Naive thymus-derived CD8-positive, alpha-beta T cell (primary cell): ENCODE data around the gene CHD9. TPM values are rescaled to one million over a fixed set of nuclear protein-coding genes. Genes with fewer than 3 reads are reported as not detected.
"Not testable (repeated sequence)": the region's sequence is repeated elsewhere in the genome, so short reads cannot be mapped to it uniquely, and the experiment has no call there.

ENCODE experiments used
- ATAC-seq, 2 donors: fragments of 150-1000 bp; cut with Tn5 transposase in 1 of 2; sonication (Bioruptor Pico), chemical (Tn5 transposase) in 1 of 2; 1 replicate in 1 of 2; 2 replicates in 1 of 2; pipeline ENCODE4 v1.10.0; 2021; ENCODE audit warnings: mild to moderate bottlenecking in 2 of 2, moderate library complexity in 2 of 2
- POLR2A ChIA-PET: fragments of 350-600 bp; sonication (Branson Sonifier 250); formaldehyde crosslinking; loops from one replicate; lab custom pipeline; 2021; ENCODE audit warnings: antibody characterized with exemption; lab: Charles Lee
- DNase-seq, 10 donors: peaks; one replicate each; pipeline versions ENCODE4 v3.0.0 to v3.0.0-alpha.2; 2020 to 2022
- H3K27ac Mint-ChIP-seq, 10 donors: one replicate each; pipeline ENCODE4 v1.8.0; 2020 to 2022; ENCODE audit warnings: mild to moderate bottlenecking in 10 of 10, mixed read lengths in 10 of 10, moderate library complexity in 4 of 10, inconsistent platforms in 1 of 10
- H3K27me3 Mint-ChIP-seq, 5 donors: one replicate each; pipeline ENCODE4 v1.8.0; 2021 to 2022; ENCODE audit warnings: mixed read lengths in 5 of 5
- H3K36me3 Mint-ChIP-seq, 3 donors: one replicate each; pipeline ENCODE4 v1.8.0; 2020 to 2022; ENCODE audit warnings: mixed read lengths in 3 of 3, mild to moderate bottlenecking in 2 of 3, inconsistent platforms in 1 of 3
- H3K4me1 Mint-ChIP-seq, 4 donors: one replicate each; pipeline ENCODE4 v1.8.0; 2021 to 2022; ENCODE audit warnings: mixed read lengths in 4 of 4
- H3K4me3 Mint-ChIP-seq, 10 donors: one replicate each; pipeline ENCODE4 v1.8.0; 2020 to 2022; ENCODE audit warnings: mild to moderate bottlenecking in 10 of 10, mixed read lengths in 10 of 10, moderate library complexity in 6 of 10, inconsistent platforms in 1 of 10
- H3K9me3 Mint-ChIP-seq, 9 donors: one replicate each; pipeline ENCODE4 v1.8.0; 2020 to 2022; ENCODE audit warnings: mixed read lengths in 9 of 9, mild to moderate bottlenecking in 3 of 9, inconsistent platforms in 1 of 9, moderate library complexity in 1 of 9
- polyA plus RNA-seq, 3 donors: library from polyadenylated mRNA; unstranded; fragments of 300-500 nt; fragmentation: Illumina TruSeq; gene quantifications; one replicate each; pipeline ENCODE4 v1.2.3, GENCODE V29; 2021
- total RNA-seq, 8 experiments: library from RNA in 2 of 8; stranded (reverse) in 2 of 8; gene quantifications; one replicate each; pipeline ENCODE4 v1.2.3 and lab custom pipeline; 2021 to 2026

The CHD9 gene
- total and polyA plus RNA-seq, 5 experiments from 2014 or later: 18.4 to 42.6 (median 28.8) TPM

DNA sequence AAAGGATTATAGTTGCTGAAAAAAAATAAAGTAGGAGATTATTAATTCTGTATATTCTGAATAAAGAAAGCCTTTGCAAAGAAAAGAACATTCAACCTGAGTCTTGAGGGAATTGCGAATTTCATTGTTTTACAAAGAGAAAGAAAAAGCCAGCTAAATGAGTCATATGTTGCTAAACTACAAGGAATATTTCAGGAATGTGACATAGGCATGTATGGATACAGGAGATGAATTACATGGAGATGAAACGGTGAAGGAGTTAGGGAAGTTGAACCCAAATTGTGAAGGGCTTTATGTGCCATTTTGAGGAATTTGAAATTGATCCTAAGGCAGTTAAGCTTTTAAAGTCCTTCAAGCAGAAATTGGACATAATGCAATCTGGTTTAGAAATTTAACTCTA, 202.2 kb downstream of the CHD9 start:
- DNase-seq (no peak), ATAC-seq (no peak)
- H3K27ac Mint-ChIP-seq: no peak overlapping the region
- POLR2A ChIA-PET: interaction anchor here (0.5 kb wide), 1 partner anchor 14 kb away, joined by 3 read pairs; no protein-coding TSS in a partner anchor
- H3K27me3 Mint-ChIP-seq: no peaks in the 10 kb centered on the region
- H3K4me1 Mint-ChIP-seq: no peaks in the 10 kb centered on the region
- H3K4me3 Mint-ChIP-seq: no peak overlapping the region
- peaks cover 19 to 69% (median 63%) of the 10 kb centered on the region in 3 donors for H3K36me3 Mint-ChIP-seq
- peaks cover 0 to 4% (median 0%) of the 10 kb centered on the region in 9 donors for H3K9me3 Mint-ChIP-seq

GRCh38 chr16:53258809-53259208, 204.0 kb downstream of the CHD9 start:
- POLR2A ChIA-PET: no interaction called here
- Mint-ChIP-seq H3K4me3 (no peak overlapping the region), H3K9me3 (peaks cover 0 to 4% (median 0%) of the 10 kb centered on the region in 9 donors), H3K27ac (no peak overlapping the region), H3K27me3 (no peaks in the 10 kb centered on the region), H3K36me3 (peaks cover 19 to 64% (median 63%) of the 10 kb centered on the region in 3 donors), H3K4me1 (no peaks in the 10 kb centered on the region)
- DNase-seq (no peak), ATAC-seq (no peak)

DNA sequence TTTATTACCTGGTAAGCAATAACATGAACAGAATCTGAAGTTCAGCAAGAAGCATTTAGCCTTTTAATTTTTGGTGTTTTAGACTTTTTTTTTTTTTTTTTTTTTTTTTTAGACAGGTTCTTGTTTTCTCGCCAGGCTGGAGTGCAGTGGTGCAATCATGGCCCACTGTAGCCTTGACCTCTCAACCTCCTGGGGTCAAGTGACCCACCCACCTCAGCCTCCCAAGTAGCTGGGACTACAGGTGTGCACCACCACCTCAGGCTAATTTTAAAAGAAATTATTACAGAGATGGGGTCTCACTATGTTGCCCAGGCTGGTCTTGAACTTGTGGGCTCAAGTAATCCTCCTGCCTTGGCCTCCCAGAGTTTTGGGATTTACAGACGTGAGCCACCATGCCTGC, 206.5 kb downstream of the CHD9 start:
- Mint-ChIP-seq H3K27ac (no peak overlapping the region), H3K36me3 (peaks cover 14 to 57% (median 50%) of the 10 kb centered on the region in 3 donors), H3K4me3 (no peak overlapping the region), H3K27me3 (no peaks in the 10 kb centered on the region), H3K4me1 (peaks cover 0 to 2% (median 0%) of the 10 kb centered on the region in 4 donors), H3K9me3 (peaks cover 0 to 4% (median 0%) of the 10 kb centered on the region in 9 donors)
- DNase-seq (no peak), ATAC-seq (no peak)
- POLR2A ChIA-PET: no interaction called here

GRCh38 chr16:53262645-53263044, 207.9 kb downstream of the CHD9 start:
- peaks cover 9 to 47% (median 36%) of the 10 kb centered on the region in 3 donors for H3K36me3 Mint-ChIP-seq
- DNase-seq: no peak
- no peak overlapping the region for H3K27ac Mint-ChIP-seq
- no peaks in the 10 kb centered on the region for H3K27me3 Mint-ChIP-seq
- H3K9me3 Mint-ChIP-seq: peaks cover 0 to 4% (median 0%) of the 10 kb centered on the region in 9 donors
- POLR2A ChIA-PET: no interaction called here
- ATAC-seq: no peak
- peaks cover 0 to 2% (median 0%) of the 10 kb centered on the region in 4 donors for H3K4me1 Mint-ChIP-seq
- no peak overlapping the region for H3K4me3 Mint-ChIP-seq

GRCh38 chr16:53266156-53266555, 211.4 kb downstream of the CHD9 start:
- ATAC-seq: no peak
- H3K36me3 Mint-ChIP-seq: peaks cover 8 to 45% (median 20%) of the 10 kb centered on the region in 3 donors
- no peaks in the 10 kb centered on the region for H3K9me3 Mint-ChIP-seq
- no peaks in the 10 kb centered on the region for H3K27me3 Mint-ChIP-seq
- H3K27ac Mint-ChIP-seq: no peak overlapping the region
- no peak overlapping the region for H3K4me3 Mint-ChIP-seq
- POLR2A ChIA-PET: no interaction called here
- H3K4me1 Mint-ChIP-seq: peaks cover 0 to 2% (median 0%) of the 10 kb centered on the region in 4 donors
- no peak for DNase-seq

GRCh38 chr16:53278498-53278897, 223.7 kb downstream of the CHD9 start:
- POLR2A ChIA-PET, H3K4me1 Mint-ChIP-seq, H3K27me3 Mint-ChIP-seq, H3K27ac Mint-ChIP-seq, H3K9me3 Mint-ChIP-seq, ATAC-seq, H3K4me3 Mint-ChIP-seq, DNase-seq: not testable (repeated sequence)
- peaks cover 0 to 13% (median 6%) of the 10 kb centered on the region in 3 donors for H3K36me3 Mint-ChIP-seq

DNA sequence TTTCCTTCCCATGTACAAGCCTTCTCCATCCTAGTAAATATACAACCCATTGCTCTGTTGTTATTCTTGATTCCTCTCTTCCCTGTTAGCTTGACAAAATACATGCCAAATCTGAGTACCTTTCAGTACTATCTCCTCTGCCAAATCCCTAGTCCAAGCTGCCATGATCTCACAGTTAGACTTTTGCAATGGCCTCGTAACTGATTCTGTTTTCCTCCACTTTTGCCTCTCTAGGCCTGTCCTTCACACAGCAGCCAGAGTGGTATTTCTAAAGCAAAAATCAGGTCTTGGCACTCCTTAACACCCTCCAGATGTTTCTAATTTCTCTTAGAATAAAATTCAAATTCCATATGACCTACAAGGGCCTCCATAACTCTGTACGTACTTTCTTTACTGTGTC, 226.5 kb downstream of the CHD9 start:
- Mint-ChIP-seq H3K36me3 (peaks cover 0 to 6% (median under 1%) of the 10 kb centered on the region in 3 donors), H3K4me1 (no peaks in the 10 kb centered on the region), H3K27ac (no peak overlapping the region), H3K27me3 (no peaks in the 10 kb centered on the region), H3K4me3 (no peak overlapping the region), H3K9me3 (peaks cover 0 to 7% (median 0%) of the 10 kb centered on the region in 9 donors)
- POLR2A ChIA-PET: no interaction called here
- ATAC-seq (no peak), DNase-seq (no peak)

- ATAC-seq (no peak), DNase-seq (no peak)
- H3K4me3 Mint-ChIP-seq: no peak overlapping the region
- H3K9me3 Mint-ChIP-seq: peaks cover 0 to 7% (median 0%) of the 10 kb centered on the region in 9 donors
- no peak overlapping the region for H3K27ac Mint-ChIP-seq
- POLR2A ChIA-PET: no interaction called here
- H3K27me3 Mint-ChIP-seq: no peaks in the 10 kb centered on the region
- H3K4me1 Mint-ChIP-seq: no peaks in the 10 kb centered on the region
- H3K36me3 Mint-ChIP-seq: peaks cover 0 to 9% (median 3%) of the 10 kb centered on the region in 3 donors
These were observed 227.1 kb downstream of the CHD9 start for GRCh38 chr16:53281859-53282258.

GRCh38 chr16:53282328-53282727, 227.5 kb downstream of the CHD9 start:
- H3K4me3 Mint-ChIP-seq: no peak overlapping the region

GRCh38 chr16:53282975-53283946, 228.5 kb downstream of the CHD9 start:
- peaks cover 0 to 2% (median 0%) of the 10 kb centered on the region in 9 donors for H3K9me3 Mint-ChIP-seq
- H3K27me3 Mint-ChIP-seq: no peaks in the 10 kb centered on the region
- no peak overlapping the region for H3K4me3 Mint-ChIP-seq
- peak in 3 of 10 donors; percentile 6 to 15 (median 14) for DNase-seq
- H3K36me3 Mint-ChIP-seq: peaks cover 4 to 20% (median 12%) of the 10 kb centered on the region in 3 donors
- no peaks in the 10 kb centered on the region for H3K4me1 Mint-ChIP-seq
- POLR2A ChIA-PET: no interaction called here
- H3K27ac Mint-ChIP-seq: no peak overlapping the region
- ATAC-seq: no peak

More at GRCh38 chr16:53282328-53282727, 227.5 kb downstream of the CHD9 start:
- Mint-ChIP-seq H3K36me3 (peaks cover 0 to 13% (median 5%) of the 10 kb centered on the region in 3 donors), H3K9me3 (peaks cover 0 to 7% (median 0%) of the 10 kb centered on the region in 9 donors), H3K27me3 (no peaks in the 10 kb centered on the region), H3K4me1 (no peaks in the 10 kb centered on the region), H3K27ac (no peak overlapping the region)
- DNase-seq (no peak), ATAC-seq (no peak)
- POLR2A ChIA-PET: no interaction called here

DNA sequence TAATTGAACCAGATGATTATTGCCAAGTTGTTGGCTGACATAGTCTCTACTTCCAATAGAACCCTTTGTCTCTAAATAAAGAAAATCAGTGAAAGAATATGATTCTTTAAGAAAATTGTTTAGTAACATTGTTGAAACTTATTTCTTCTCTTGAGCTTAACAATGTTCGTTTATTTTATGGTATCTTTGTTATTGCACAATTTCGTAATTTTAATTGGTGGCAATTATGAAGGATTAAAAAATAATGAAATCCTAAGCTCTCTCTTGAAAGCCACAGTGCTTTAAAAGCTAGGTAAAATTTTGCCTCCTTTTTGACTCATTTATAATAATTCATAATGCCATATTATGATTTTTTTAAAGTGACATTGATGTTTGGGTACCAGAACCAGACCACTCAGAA, 230.4 kb downstream of the CHD9 start:
- H3K27ac Mint-ChIP-seq: no peak overlapping the region

GRCh38 chr16:53290520-53290919, 235.7 kb downstream of the CHD9 start:
- Mint-ChIP-seq H3K4me3 (no peak overlapping the region), H3K9me3 (no peaks in the 10 kb centered on the region), H3K4me1 (no peaks in the 10 kb centered on the region), H3K27ac (peak overlapping the region in 4 of 10 donors; percentile 9 to 72 (median 26)), H3K27me3 (no peaks in the 10 kb centered on the region), H3K36me3 (peaks cover 5 to 79% (median 33%) of the 10 kb centered on the region in 3 donors)
- no peak for DNase-seq
- no peak for ATAC-seq
- POLR2A ChIA-PET: no interaction called here

More for the DNA sequence above, 230.4 kb downstream of the CHD9 start:
- H3K4me3 Mint-ChIP-seq: no peak overlapping the region
- DNase-seq (no peak), ATAC-seq (no peak)
- no peaks in the 10 kb centered on the region for H3K27me3 Mint-ChIP-seq
- POLR2A ChIA-PET: no interaction called here
- H3K36me3 Mint-ChIP-seq: peaks cover 5 to 32% (median 18%) of the 10 kb centered on the region in 3 donors
- H3K9me3 Mint-ChIP-seq: no peaks in the 10 kb centered on the region
- no peaks in the 10 kb centered on the region for H3K4me1 Mint-ChIP-seq

- DNase-seq: no peak
- Mint-ChIP-seq H3K4me1 (no peaks in the 10 kb centered on the region), H3K9me3 (no peaks in the 10 kb centered on the region), H3K27ac (no peak overlapping the region), H3K36me3 (peaks cover 5 to 80% (median 31%) of the 10 kb centered on the region in 3 donors), H3K27me3 (no peaks in the 10 kb centered on the region), H3K4me3 (no peak overlapping the region)
- POLR2A ChIA-PET: no interaction called here
- no peak for ATAC-seq
These were observed 237.1 kb downstream of the CHD9 start for GRCh38 chr16:53291757-53292392.
